ENCODE data around the gene NRXN3. TPM values are rescaled to one million over a fixed set of nuclear protein-coding genes. Genes with fewer than 3 reads are reported as not detected.

Gene NRXN3
- total RNA-seq, 1 donor from 2014 or later, result 1.6 TPM

- Histone ChIP-seq H3K4me3 (ENCODE audit: low read depth, low read length) (no peak overlapping the region), H3K36me3 (ENCODE audit: control insufficient read depth, insufficient read depth, low read length) (no peaks in the 10 kb centered on the region), H3K27me3 (ENCODE audit: control insufficient read depth, insufficient read depth, low read length) (no peaks in the 10 kb centered on the region)
- TF ChIP-seq, protein P1, sequence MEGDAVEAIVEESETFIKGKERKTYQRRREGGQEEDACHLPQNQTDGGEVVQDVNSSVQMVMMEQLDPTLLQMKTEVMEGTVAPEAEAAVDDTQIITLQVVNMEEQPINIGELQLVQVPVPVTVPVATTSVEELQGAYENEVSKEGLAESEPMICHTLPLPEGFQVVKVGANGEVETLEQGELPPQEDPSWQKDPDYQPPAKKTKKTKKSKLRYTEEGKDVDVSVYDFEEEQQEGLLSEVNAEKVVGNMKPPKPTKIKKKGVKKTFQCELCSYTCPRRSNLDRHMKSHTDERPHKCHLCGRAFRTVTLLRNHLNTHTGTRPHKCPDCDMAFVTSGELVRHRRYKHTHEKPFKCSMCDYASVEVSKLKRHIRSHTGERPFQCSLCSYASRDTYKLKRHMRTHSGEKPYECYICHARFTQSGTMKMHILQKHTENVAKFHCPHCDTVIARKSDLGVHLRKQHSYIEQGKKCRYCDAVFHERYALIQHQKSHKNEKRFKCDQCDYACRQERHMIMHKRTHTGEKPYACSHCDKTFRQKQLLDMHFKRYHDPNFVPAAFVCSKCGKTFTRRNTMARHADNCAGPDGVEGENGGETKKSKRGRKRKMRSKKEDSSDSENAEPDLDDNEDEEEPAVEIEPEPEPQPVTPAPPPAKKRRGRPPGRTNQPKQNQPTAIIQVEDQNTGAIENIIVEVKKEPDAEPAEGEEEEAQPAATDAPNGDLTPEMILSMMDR (IDR thresholded peaks at IDR 0.05; ENCODE audit: insufficient read depth, low read length, poor library complexity, severe bottlenecking), result no peak
- no peak for DNase-seq (ENCODE audit: low read depth)
These were observed 149.9 kb downstream of the NRXN3 start for GRCh38 chr14:78319887-78320635.

GRCh38 chr14:78324353-78324752 lies 154.2 kb downstream of the NRXN3 start:
- TF ChIP-seq, protein P1 (IDR thresholded peaks at IDR 0.05; ENCODE audit: insufficient read depth, low read length, poor library complexity, severe bottlenecking), result no peak
- no peak for DNase-seq (ENCODE audit: low read depth)
- no peak overlapping the region for H3K4me3 ChIP-seq (ENCODE audit: low read depth, low read length)
- H3K27me3 ChIP-seq (ENCODE audit: control insufficient read depth, insufficient read depth, low read length), result no peaks in the 10 kb centered on the region
- no peaks in the 10 kb centered on the region for H3K36me3 ChIP-seq (ENCODE audit: control insufficient read depth, insufficient read depth, low read length)

DNA sequence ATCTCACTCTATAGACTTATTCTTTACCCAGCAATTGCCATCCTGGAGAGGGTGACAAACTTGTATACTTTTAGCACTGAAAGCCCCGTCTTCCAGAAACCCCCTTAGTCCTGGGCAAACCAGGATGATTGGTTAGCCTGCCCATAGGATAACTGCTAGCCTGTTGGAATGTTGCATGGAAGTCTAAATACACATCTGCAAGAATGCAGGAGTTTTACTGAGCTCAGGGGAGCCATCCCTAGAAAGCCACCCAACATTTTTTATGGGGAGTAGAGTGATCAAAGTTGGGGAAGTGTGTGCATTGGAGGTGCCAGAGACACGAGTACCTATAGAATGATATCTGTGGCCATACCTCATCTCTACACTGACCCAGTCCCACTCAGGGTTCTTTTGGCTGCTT lies 155.7 kb downstream of the NRXN3 start:
- Histone ChIP-seq H3K27me3 (ENCODE audit: control insufficient read depth, insufficient read depth, low read length) (no peaks in the 10 kb centered on the region), H3K36me3 (ENCODE audit: control insufficient read depth, insufficient read depth, low read length) (no peaks in the 10 kb centered on the region), H3K4me3 (ENCODE audit: low read depth, low read length) (no peak overlapping the region)
- TF ChIP-seq, protein P1 (IDR thresholded peaks at IDR 0.05; ENCODE audit: insufficient read depth, low read length, poor library complexity, severe bottlenecking), result no peak
- no peak for DNase-seq (ENCODE audit: low read depth)

DNA sequence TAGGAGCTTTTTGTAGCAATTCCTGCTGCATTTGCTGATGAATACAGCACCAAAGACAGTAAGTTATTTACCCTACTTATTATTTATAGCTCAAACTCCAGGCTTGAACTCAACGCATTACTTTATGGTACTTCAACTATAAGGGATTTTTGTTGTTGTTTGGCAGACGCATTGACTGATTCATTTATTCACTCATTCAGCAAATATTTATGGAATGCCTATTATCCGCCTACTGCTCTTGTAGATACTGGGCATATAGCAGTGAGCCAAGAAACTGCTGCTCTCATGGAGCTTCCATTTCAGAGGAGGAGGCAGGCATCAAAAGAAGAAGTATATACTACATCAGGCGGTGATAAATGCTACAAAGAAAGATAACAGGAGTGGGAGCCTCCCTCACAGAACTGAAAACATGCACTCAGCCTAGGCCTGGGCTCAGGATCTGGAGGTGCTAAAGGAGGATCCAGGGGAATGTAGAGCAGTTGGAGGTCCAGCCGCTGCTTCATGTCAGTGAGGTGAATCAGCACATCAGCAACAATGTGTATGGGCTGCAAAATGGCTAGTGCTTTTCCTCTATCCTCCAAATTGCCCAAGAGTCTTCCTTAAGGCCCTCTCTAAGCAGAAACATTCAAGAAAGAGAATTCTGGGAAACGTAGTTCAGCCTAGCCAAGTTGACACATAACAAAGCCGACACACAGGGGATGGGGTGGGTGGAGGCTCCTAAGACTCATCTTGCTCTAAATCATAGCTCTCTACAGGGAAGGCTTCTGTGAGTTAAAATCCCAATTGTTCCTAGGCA lies 157.5 kb downstream of the NRXN3 start:
- Histone ChIP-seq H3K4me3 (ENCODE audit: low read depth, low read length) (no peak overlapping the region), H3K27me3 (ENCODE audit: control insufficient read depth, insufficient read depth, low read length) (no peaks in the 10 kb centered on the region), H3K36me3 (ENCODE audit: control insufficient read depth, insufficient read depth, low read length) (no peaks in the 10 kb centered on the region)
- no peak for DNase-seq (ENCODE audit: low read depth)
- TF ChIP-seq, protein P1 (IDR thresholded peaks at IDR 0.05; ENCODE audit: insufficient read depth, low read length, poor library complexity, severe bottlenecking), result no peak

DNA sequence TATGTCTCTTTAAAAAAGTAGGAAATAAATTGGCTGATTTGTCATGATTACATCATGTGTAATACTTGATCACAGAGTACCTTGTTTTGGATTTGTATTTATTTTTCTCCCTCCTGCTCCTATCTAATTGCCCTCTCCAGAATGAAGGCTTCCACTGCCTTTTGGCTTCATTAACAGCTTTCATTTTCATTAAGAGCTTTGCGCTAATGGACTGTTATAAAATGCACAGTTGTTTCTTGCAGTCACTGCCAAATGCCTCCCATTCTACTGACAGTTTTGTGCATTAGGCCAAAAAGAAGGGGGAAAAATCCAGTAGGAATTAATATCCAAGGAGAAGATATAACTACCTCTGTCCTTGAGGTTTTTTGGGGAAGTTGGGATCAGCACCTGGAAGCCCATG lies 159.2 kb downstream of the NRXN3 start:
- H3K27me3 ChIP-seq (ENCODE audit: control insufficient read depth, insufficient read depth, low read length), result no peaks in the 10 kb centered on the region
- H3K4me3 ChIP-seq (ENCODE audit: low read depth, low read length), result no peak overlapping the region
- TF ChIP-seq, protein P1 (IDR thresholded peaks at IDR 0.05; ENCODE audit: insufficient read depth, low read length, poor library complexity, severe bottlenecking), result no peak
- DNase-seq (ENCODE audit: low read depth), result no peak
- H3K36me3 ChIP-seq (ENCODE audit: control insufficient read depth, insufficient read depth, low read length), result no peaks in the 10 kb centered on the region
